ENCODE measurements around the gene PHRF1.

Gene PHRF1

DNA sequence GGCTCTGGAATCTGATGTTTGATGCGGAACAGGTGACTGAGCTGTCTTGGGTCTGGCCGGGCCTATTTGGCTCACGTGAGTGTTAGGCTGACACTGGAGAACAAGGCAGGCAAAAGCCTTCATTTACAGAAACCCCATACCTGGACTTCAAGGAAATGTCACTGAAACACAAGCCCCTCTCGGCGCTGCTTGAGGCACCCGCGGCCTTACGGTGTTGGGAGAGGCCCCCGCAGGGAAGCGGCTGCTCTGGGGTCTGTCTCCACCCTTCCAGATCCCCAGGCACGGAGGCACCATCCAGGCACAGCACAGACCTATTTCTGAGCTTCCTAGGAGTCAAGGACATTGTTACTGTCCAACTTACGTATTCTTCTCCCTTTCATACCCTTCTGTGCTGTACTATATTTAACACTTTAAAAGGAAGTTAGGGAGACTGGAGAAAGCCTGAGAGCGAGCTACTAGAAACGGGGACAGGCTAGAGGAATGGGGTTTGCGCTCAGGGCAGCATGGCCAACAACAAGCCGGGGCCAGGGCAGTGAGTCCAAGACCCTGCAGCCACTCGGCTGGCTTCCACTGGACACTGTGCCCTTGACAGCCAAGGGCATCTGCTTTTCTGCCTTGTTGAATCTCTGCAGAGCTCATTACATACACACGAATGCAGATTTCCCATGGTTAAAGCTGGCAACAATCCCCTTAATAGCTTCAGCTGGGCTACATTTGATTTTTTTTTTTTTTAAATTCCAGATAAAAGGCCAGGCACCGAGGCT, 84.6 kb downstream of the PHRF1 start:
- DNase-seq, result no peak
